Neural progenitor cell (in vitro differentiated cells): ENCODE data around the gene TRAPPC11. TPM values are rescaled to one million over a fixed set of nuclear protein-coding genes. Genes with fewer than 3 reads are reported as not detected.

Source experiments
- DNase-seq: peaks from one replicate; pipeline ENCODE4 v3.0.0-alpha.2; 2016; ENCODE audit warnings: low spot score
- H2AFZ ChIP-seq: fragments of 200-600 bp; sonication (generic); replicated peaks from 2 replicates; pipeline ENCODE4 v1.6.1; 2016; ENCODE audit warnings: antibody characterized with exemption
- H3F3A ChIP-seq: fragments of 200-600 bp; sonication (generic); 2 replicates; pipeline ENCODE4 v1.6.1; 2016; ENCODE audit warnings: antibody characterized with exemption, low read depth
- H3K27ac ChIP-seq: fragments of 200-600 bp; sonication (generic); 2 replicates; pipeline ENCODE4 v1.5.1; 2016; ENCODE audit warnings: mild to moderate bottlenecking
- H3K27me3 ChIP-seq: fragments of 200-600 bp; sonication (generic); 2 replicates; pipeline ENCODE4 v1.6.1; 2016; ENCODE audit warnings: mild to moderate bottlenecking, moderate library complexity
- H3K36me3 ChIP-seq: fragments of 200-600 bp; sonication (generic); 2 replicates; pipeline ENCODE4 v1.5.1; 2016
- H3K4me1 ChIP-seq: fragments of 200-600 bp; sonication (generic); 2 replicates; pipeline ENCODE4 v1.6.1; 2016; ENCODE audit warnings: mixed run types
- H3K4me2 ChIP-seq: fragments of 200-600 bp; sonication (generic); 2 replicates; pipeline ENCODE4 v1.6.1; 2016
- H3K4me3 ChIP-seq: fragments of 200-600 bp; sonication (generic); 2 replicates; pipeline ENCODE4 v1.5.1; 2016
- H3K79me2 ChIP-seq: fragments of 200-600 bp; sonication (generic); 2 replicates; pipeline ENCODE4 v1.6.1; 2016; ENCODE audit warnings: low read depth
- H3K9ac ChIP-seq: fragments of 200-600 bp; sonication (generic); 2 replicates; pipeline ENCODE4 v1.6.1; 2016
- H3K9me3 ChIP-seq: fragments of 200-600 bp; sonication (generic); 2 replicates; pipeline ENCODE4 v1.5.1; 2016; ENCODE audit warnings: low read depth
- H4K20me1 ChIP-seq: fragments of 200-600 bp; sonication (generic); 2 replicates; pipeline ENCODE4 v1.6.1; 2016; ENCODE audit warnings: low read depth
- H3K27ac Mint-ChIP-seq: 3 replicates; pipeline ENCODE4 v1.8.0; 2021; ENCODE audit warnings: mixed read lengths
- H3K27me3 Mint-ChIP-seq: 2 replicates; pipeline ENCODE4 v1.8.0; 2022; ENCODE audit warnings: low read depth, mild to moderate bottlenecking, inconsistent platforms, moderate library complexity, mixed read lengths; ENCODE audit not compliant: insufficient read depth
- H3K36me3 Mint-ChIP-seq: 3 replicates; pipeline ENCODE4 v1.8.0; 2021; ENCODE audit warnings: mixed read lengths
- H3K4me1 Mint-ChIP-seq: 3 replicates; pipeline ENCODE4 v1.8.0; 2021; ENCODE audit warnings: mixed read lengths
- H3K4me3 Mint-ChIP-seq: 3 replicates; pipeline ENCODE4 v1.8.0; 2021; ENCODE audit warnings: mild to moderate bottlenecking, moderate library complexity, mixed read lengths
- H3K9me3 Mint-ChIP-seq: 3 replicates; pipeline ENCODE4 v1.8.0; 2020; ENCODE audit warnings: mixed read lengths
- EZH2 ChIP-seq: fragments of 200-600 bp; sonication (generic); IDR thresholded peaks from 2 replicates; pipeline ENCODE4 v1.6.1; 2017; ENCODE audit warnings: antibody characterized with exemption, mild to moderate bottlenecking, moderate library complexity
- EZH2phosphoT487 ChIP-seq: fragments of 200-600 bp; sonication (generic); IDR thresholded peaks from 2 replicates; pipeline ENCODE4 v1.6.1; 2017; ENCODE audit warnings: antibody characterized with exemption
- total RNA-seq: library from RNA; depleted of rRNA; stranded (reverse); fragments of >200 nt; gene quantifications from 2 replicates; pipeline ENCODE4 v1.2.3, GENCODE V29; 2015; ENCODE audit warnings: low replicate concordance
- TF ChIP-seq, protein P1 (sequence below): fragments of 200-600 bp; sonication (generic); IDR thresholded peaks from 2 replicates; pipeline ENCODE4 v1.5.1; 2017; ENCODE audit warnings: antibody characterized with exemption, mild to moderate bottlenecking

Gene TRAPPC11
- total RNA-seq, 1 donor from 2014 or later, result 110 TPM

DNA sequence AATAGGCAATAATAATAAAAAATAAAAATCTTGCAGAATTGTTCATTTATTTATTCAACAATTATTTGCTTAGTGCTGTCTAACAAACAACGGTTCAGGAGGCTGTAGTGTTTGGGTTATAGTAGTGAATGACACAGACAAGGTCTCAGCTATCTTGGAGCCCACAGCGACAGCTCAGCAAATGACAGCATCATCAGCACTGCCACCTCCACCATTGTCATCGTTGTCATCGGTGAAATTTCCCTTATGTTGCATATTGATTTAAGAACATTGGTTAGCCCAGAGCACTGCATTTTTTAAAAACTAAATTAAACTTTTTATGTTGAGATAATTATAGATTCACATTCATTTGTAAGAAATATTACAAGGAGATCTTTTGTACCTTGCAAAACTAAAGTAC lies 79.9 kb downstream of the TRAPPC11 start:
- H3K4me3 Mint-ChIP-seq, result no peak overlapping the region
- H3K27me3 ChIP-seq, result no peaks in the 10 kb centered on the region
- H3K27ac ChIP-seq, result no peak overlapping the region
- no peaks in the 10 kb centered on the region for H3K27me3 Mint-ChIP-seq
- H3K9me3 Mint-ChIP-seq, result no peaks in the 10 kb centered on the region
- H3K36me3 ChIP-seq, result no peaks in the 10 kb centered on the region
- no peak overlapping the region for H2AFZ ChIP-seq
- TF ChIP-seq EZH2 (no peak), EZH2phosphoT487 (no peak)
- TF ChIP-seq, protein P1, sequence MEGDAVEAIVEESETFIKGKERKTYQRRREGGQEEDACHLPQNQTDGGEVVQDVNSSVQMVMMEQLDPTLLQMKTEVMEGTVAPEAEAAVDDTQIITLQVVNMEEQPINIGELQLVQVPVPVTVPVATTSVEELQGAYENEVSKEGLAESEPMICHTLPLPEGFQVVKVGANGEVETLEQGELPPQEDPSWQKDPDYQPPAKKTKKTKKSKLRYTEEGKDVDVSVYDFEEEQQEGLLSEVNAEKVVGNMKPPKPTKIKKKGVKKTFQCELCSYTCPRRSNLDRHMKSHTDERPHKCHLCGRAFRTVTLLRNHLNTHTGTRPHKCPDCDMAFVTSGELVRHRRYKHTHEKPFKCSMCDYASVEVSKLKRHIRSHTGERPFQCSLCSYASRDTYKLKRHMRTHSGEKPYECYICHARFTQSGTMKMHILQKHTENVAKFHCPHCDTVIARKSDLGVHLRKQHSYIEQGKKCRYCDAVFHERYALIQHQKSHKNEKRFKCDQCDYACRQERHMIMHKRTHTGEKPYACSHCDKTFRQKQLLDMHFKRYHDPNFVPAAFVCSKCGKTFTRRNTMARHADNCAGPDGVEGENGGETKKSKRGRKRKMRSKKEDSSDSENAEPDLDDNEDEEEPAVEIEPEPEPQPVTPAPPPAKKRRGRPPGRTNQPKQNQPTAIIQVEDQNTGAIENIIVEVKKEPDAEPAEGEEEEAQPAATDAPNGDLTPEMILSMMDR, result no peak
- H3K4me3 ChIP-seq, result no peak overlapping the region
- H3K9ac ChIP-seq, result no peak overlapping the region
- no peaks in the 10 kb centered on the region for H3K79me2 ChIP-seq
- no peak overlapping the region for H3K27ac Mint-ChIP-seq
- H3K4me2 ChIP-seq, result no peak overlapping the region
- no peaks in the 10 kb centered on the region for H4K20me1 ChIP-seq
- no peaks in the 10 kb centered on the region for H3K36me3 Mint-ChIP-seq
- H3K4me1 ChIP-seq, result no peaks in the 10 kb centered on the region
- no peaks in the 10 kb centered on the region for H3K9me3 ChIP-seq
- DNase-seq, result no peak
- no peaks in the 10 kb centered on the region for H3K4me1 Mint-ChIP-seq
- H3F3A ChIP-seq, result no peaks in the 10 kb centered on the region

DNA sequence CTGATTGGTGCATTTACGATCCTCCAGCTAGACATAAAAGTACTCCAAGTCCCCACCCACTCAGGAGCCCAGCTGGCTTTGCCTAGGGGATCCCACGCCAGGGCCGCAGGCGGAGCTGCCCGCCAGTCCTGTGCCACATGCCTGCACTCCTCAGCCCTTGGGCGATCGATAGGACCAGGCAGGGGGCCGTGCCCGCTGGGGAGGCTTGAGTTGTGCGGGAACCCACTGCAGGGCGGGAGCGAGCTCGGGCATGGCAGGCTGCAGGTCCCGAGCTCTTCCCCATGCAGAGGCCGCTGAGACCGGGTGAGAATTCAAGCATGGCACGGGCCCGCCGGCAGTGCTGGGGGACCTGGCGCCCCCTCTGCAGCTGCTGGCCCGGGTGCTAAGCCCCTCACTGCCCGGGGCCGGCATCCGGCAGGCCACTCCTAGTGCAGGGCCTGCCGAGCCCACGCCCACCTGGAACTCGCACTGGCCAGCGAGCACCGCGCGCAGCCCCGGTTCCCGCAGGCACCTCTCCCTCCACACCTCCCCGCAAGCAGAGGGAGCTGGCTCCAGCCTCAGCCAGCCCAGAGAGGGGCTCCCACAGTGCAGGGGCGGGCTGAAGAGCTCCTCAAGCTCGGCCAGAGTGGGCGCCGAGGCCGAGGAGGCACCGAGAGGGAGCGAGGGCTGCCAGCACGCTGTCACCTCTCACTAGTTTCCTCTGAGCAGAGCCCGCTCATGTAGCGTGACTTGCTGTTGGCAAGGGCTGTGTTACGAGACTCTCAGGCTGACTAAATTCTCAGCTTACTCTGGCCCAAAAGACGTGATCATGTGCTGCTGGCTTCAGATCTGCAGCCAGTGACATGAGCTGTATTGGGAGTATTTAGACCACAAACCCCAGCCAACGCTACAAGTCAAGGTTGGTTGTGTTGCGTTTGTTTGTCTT lies 87.5 kb downstream of the TRAPPC11 start:
- Mint-ChIP-seq H3K27ac (no peak overlapping the region), H3K4me3 (no peak overlapping the region)
- no peaks in the 10 kb centered on the region for H3K9me3 ChIP-seq

DNA sequence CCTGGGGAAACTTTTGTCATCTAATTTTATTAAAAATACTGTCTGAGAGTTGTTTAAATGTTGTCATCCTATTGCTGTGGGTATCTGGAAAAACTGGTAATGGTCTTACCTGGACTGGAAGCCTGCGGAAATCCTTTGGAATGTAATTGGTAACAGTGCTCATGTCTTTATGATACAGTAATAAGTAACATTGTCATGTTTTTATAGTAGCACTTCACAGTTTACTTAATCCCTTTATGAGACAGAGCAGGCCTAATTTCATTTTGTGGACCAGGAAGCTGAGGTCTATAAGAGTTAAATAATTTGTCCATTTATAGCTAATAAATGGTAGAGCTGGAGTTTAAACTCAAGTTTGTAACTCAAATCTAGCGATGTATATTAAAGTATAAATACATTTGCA lies 88.3 kb downstream of the TRAPPC11 start:
- peaks cover 9% of the 10 kb centered on the region for H3K9me3 Mint-ChIP-seq
- H3K27ac ChIP-seq, result no peak overlapping the region

More for the DNA sequence above, 87.5 kb downstream of the TRAPPC11 start:
- Histone ChIP-seq H3K4me2 (no peak overlapping the region), H3K36me3 (no peaks in the 10 kb centered on the region), H3K4me1 (no peaks in the 10 kb centered on the region), H4K20me1 (no peaks in the 10 kb centered on the region), H3K27ac (no peak overlapping the region), H3K9ac (no peak overlapping the region), H3K4me3 (no peak overlapping the region), H3F3A (no peaks in the 10 kb centered on the region), H2AFZ (no peak overlapping the region), H3K27me3 (no peaks in the 10 kb centered on the region), H3K79me2 (no peaks in the 10 kb centered on the region)
- Mint-ChIP-seq H3K9me3 (peaks cover 9% of the 10 kb centered on the region), H3K4me1 (peaks cover 9% of the 10 kb centered on the region), H3K36me3 (no peaks in the 10 kb centered on the region), H3K27me3 (peaks cover 8% of the 10 kb centered on the region)
- TF ChIP-seq EZH2 (no peak), EZH2phosphoT487 (no peak)
- TF ChIP-seq, protein P1, result no peak
- DNase-seq, result no peak

More for the DNA sequence above, 88.3 kb downstream of the TRAPPC11 start:
- H3K79me2 ChIP-seq, result no peaks in the 10 kb centered on the region
- H2AFZ ChIP-seq, result no peak overlapping the region
- Mint-ChIP-seq H3K36me3 (no peaks in the 10 kb centered on the region), H3K27me3 (peaks cover 8% of the 10 kb centered on the region), H3K4me1 (peaks cover 9% of the 10 kb centered on the region), H3K4me3 (no peak overlapping the region), H3K27ac (no peak overlapping the region)
- H3K4me3 ChIP-seq, result no peak overlapping the region
- no peaks in the 10 kb centered on the region for H3F3A ChIP-seq
- H4K20me1 ChIP-seq, result no peaks in the 10 kb centered on the region
- H3K4me2 ChIP-seq, result no peak overlapping the region
- no peaks in the 10 kb centered on the region for H3K27me3 ChIP-seq
- no peak overlapping the region for H3K9ac ChIP-seq
- no peaks in the 10 kb centered on the region for H3K4me1 ChIP-seq
- H3K9me3 ChIP-seq, result no peaks in the 10 kb centered on the region
- TF ChIP-seq EZH2phosphoT487, result no peak
- no peak for TF ChIP-seq EZH2
- TF ChIP-seq, protein P1, result no peak
- no peak for DNase-seq
- no peaks in the 10 kb centered on the region for H3K36me3 ChIP-seq
